GM10266 (cell line): ENCODE data around the gene DYNC2H1.

Experiments
- DNase-seq: peaks from one replicate; pipeline ENCODE4 v3.0.0; 2012; ENCODE audit errors: extremely low spot score
- CTCF ChIP-seq: IDR thresholded peaks from 2 replicates; pipeline ENCODE4 v1.5.1; 2012; ENCODE audit warnings: mild to moderate bottlenecking, low read depth; ENCODE audit not compliant: control insufficient read depth, insufficient read depth; ENCODE audit errors: missing control alignments

Gene DYNC2H1

DNA sequence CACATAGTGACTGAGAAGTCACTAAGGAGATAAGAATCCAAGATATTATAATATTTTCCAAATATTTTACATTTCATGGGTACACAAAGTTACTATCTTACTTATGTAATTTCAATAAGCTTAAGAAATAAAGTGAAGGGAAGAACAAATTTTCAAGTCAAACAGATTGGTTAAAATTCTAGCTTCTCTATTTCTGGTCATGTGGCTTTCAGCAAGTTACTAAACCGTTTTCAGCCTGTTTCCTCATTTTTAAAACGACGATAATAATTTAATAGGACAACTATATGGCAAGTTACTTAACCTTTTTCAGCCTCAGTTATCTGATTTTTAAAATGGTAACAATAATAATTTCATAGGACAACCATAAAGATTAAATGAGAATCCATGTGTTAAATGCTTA, 32.9 kb upstream of the DYNC2H1 start:
- no peak for TF ChIP-seq CTCF
- no peak for DNase-seq

DNA sequence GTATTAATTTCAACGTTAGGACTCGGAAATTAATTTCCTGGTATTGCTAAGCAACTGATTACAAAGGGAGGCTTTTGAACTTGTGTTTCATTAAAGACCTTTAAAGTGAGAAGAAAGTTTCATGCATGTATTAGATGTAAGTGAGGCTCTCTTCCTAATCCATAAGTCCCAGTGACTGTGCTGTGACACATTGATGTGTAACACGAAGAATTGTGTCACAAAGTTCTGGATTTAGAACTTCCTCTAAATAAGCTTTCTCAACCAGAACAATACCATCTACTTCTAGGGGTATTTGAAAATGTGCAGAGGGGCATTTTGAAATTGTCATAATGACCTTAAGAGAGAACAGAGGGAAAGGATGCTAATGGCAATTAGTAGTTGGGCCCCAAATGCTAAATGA, 31.7 kb upstream of the DYNC2H1 start:
- no peak for DNase-seq
- no peak for TF ChIP-seq CTCF

DNA sequence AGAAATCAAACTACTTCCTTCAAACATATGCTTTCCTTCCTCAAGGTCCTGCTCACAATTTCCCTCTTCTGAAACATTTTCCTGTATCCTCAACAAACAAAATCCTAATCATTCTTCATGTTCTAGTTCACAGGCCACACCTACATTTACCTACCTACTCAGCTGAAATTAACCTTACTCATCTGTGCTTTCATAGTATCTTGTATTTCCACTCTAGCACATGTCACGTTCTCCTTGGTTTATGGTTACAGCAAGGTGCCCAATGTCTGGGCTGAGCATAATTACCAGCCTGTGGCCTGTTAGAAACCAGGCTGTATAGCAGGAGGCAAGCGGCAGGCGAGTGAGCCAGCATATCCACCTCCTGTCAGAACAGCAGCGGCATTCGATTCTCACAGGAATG, 30.5 kb upstream of the DYNC2H1 start:
- DNase-seq: no peak
- TF ChIP-seq CTCF: no peak

DNA sequence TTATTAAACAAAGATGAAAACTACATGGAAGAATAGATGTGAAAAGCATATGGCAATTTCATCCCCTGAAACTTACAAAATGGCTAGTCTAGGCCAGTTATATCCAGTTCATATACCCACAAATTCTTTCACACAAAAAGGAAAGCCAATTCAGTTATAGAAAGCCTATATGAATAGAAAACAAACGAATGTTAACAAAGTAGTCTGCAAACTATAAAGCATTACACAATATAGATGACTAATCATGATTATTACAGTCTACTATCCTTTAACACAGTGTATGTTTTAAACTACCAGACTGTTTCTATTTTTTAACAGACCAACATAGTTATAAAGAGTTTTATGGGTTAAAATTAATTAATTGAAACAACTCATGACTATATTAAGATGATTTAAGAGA, 29.4 kb upstream of the DYNC2H1 start:
- no peak for TF ChIP-seq CTCF
- no peak for DNase-seq

GRCh38 chr11:103085758-103086365, 23.4 kb upstream of the DYNC2H1 start:
- no peak for TF ChIP-seq CTCF
- no peak for DNase-seq

DNA sequence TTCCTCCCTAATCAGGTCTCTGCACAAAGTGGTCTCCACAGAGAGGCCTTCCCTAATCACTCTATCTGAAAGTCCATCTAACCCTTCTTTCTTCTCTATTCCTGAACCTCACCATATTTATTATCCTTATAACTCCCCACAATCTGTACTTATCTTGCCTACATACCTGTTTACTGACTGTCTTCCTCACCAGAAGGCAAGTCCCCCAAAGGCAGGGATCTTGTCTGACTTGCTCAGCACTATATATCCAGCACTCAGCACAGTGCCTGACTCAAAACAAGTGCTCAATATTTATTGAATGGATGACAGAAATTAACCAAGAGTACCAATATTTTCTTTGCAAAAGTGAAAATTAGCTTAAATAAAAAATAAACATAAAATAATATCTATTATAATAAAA, 22.8 kb upstream of the DYNC2H1 start:
- TF ChIP-seq CTCF: no peak
- DNase-seq: no peak

DNA sequence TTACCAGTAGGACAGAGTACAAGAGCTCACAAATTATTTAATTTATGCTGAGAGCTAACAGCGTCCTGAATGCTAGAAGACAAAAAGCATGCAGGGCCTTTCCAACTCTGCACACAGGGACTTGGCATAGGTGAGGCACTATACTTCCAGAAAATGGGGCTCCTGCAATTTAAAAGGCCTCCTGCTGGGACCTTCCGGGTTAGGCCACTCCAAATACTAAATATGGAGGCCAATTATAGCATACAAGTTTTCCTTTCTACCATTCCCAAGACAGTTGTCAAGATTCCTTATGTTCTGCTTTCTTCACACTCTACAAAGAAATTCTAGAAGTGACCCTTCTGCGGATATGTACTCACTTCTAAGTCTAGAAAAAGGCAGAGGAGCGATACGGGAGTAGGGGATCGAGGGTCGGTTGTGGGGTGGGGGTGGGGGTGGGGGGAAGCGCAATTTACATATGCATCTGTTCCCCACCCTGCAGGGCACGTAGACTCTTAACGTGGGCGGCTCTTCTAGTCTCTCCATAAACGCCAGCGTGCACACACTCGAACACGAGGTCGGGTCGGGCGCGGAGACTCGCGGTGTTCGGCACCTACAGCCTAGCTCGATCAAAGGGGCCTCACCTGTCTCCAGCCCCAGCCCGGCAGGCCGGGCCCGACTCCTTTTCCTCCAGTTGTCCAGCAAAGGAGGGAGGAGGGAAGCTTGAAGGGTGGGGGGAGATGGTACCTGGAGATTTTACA, 18.0 kb upstream of the DYNC2H1 start:
- no peak for TF ChIP-seq CTCF
- DNase-seq: peak; percentile 47
